Pancreas (tissue), 10 donors: Measurements from ENCODE around the gene RAB1A. TPM values are rescaled to one million over a fixed set of nuclear protein-coding genes. Genes with fewer than 3 reads are reported as not detected.

Source experiments
- ATAC-seq, 4 donors: fragments of 200-7000 bp; cut with Tn5 transposase; one replicate each; pipeline versions ENCODE4 v1.8.0 to v1.9.1; 2020; ENCODE audit warnings: mild to moderate bottlenecking in 4 of 4, moderate library complexity in 4 of 4
- DNase-seq, 6 donors: peaks; one replicate each; pipeline ENCODE4 v3.0.0-alpha.2; 2020
- FAIRE-seq: peaks from 2 replicates; lab custom pipeline; 2012; peaks lifted over from hg19 to GRCh38; lab: Jason Lieb, UNC
- H3K27ac ChIP-seq, 4 donors: fragments of 200-600 bp; sonication (generic); 1 replicate in 3 of 4; 2 replicates in 1 of 4; pipeline versions ENCODE4 v1.5.0 to v1.8.0; 2020
- H3K27me3 ChIP-seq, 4 donors: fragments of 200-600 bp; one replicate each; pipeline ENCODE4 v1.8.0; 2021
- H3K36me3 ChIP-seq, 3 donors: fragments of 200-600 bp; sonication (generic) in 1 of 3; one replicate each; pipeline versions ENCODE4 v1.5.0 to v1.8.0; 2020 to 2021
- H3K4me1 ChIP-seq, 3 donors: fragments of 200-600 bp; one replicate each; pipeline ENCODE4 v1.8.0; 2021
- H3K4me3 ChIP-seq, 4 donors: fragments of 200-600 bp; sonication (generic) in 2 of 4; one replicate each; pipeline versions ENCODE4 v1.5.0 to v1.8.0; 2020 to 2021
- H3K9me3 ChIP-seq, 4 donors: fragments of 200-600 bp; one replicate each; pipeline ENCODE4 v1.8.0; 2021
- WGBS, 2 donors: extraction: QIAGEN DNeasy Blood & Tissue Kit; methylation state at CpG; one replicate each; pipeline ENCODE4 v1.1.7; 2013; 5-methylcytosine and 5-hydroxymethylcytosine counted together
- intact Hi-C, 3 donors: fragments of 100-400 bp; cut with DNase I; formaldehyde crosslinking; loops; one replicate each; pipeline versions ENCODE4 v1.11.1 to v1.14.2; 2022
- polyA plus RNA-seq, 2 donors: library from polyadenylated mRNA; stranded (reverse); fragments of 200-250 nt; gene quantifications; one replicate each; pipeline ENCODE4 v1.2.3, GENCODE V29; 2013
- total RNA-seq, 6 donors: library from RNA; stranded (reverse); fragmentation: NEBNext Ultra II Directional in 4 of 6; extraction: Animal tissue kit (Norgen Biotek cat#: 25700) in 4 of 6; gene quantifications; one replicate each; pipeline versions ENCODE4 v1.2.1 to v1.2.4, GENCODE V29; 2021 to 2023
- TF ChIP-seq, protein P1 (sequence below), 4 donors: fragments of 200-600 bp; sonication (generic) in 3 of 4; IDR thresholded peaks; one replicate each; pipeline versions ENCODE4 v1.5.0 to v1.8.0; 2021; ENCODE audit warnings: antibody characterized with exemption in 4 of 4
- donor health status: healthy with polysubstance abuse.
- donor health status: DM: no; HTN: no; CAD: no; lungs with moderate emphysema.
- donor health status: DM: no; HTN: no; CAD: no.
- donor health status: control.
- donor health status: control.
- donor health status: Bipolar disorder and iron deficiency.
- donor health status: DM: yes; HTN: yes; CAD: no.
- donor health status: DM: no; HTN: no; CAD: no.
- donor health status: DM: no; HTN: no; CAD: no.
- donor health status: DM: yes; HTN: yes; CAD: no.

RAB1A gene
- total and polyA plus RNA-seq, 8 donors = 43.1 to 84.0 (median 67.5) TPM

DNA sequence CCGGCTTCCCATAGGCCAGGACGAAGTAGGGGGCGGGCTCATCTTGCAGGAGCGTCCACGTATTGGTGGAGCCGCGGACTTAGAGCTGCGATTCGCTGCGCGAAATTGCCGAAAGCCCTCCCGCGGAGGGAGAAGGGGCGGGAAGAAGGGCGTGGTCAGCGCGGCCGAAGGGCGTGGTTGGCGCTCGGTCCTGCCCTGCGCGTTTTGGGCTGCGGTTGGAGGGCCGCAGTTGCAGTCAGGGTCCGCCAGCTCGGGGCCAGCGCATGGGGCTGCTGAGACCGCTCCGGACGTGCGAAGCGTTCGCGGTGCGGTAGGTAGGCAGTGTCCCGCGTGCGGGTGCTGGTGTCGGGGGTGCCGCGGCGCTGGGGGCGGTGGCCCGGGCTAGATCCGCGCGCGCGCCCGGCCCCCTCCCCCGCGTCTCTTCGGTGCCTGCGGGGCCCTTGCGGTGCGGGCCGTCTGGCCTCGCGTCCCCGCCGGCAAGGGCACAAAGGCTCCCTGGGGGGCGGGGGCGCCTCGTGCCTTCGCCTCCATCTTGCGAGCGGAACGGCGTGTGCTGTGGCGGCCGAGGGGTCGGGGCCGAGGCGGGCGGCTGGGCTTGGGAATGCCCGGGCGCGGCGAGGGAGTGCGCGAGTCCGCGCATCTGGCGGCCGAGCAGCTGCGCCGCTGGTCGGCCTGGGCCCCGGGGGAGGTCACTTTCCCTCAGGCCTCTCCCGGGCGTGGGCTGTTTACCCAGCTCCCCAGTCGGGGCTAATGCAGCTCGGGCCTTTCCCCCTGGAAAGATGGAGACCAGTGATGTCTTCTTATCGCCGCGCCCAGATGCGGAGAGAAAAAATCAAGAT is 73.5 kb downstream of the RAB1A start, which contains the start of gene CEP68:
CEP68 (plus strand) TSS at position 202 of the 839 bp plus-strand sequence. CDS start 13,029 bp downstream, outside the sequence.
- TF ChIP-seq, protein P1, sequence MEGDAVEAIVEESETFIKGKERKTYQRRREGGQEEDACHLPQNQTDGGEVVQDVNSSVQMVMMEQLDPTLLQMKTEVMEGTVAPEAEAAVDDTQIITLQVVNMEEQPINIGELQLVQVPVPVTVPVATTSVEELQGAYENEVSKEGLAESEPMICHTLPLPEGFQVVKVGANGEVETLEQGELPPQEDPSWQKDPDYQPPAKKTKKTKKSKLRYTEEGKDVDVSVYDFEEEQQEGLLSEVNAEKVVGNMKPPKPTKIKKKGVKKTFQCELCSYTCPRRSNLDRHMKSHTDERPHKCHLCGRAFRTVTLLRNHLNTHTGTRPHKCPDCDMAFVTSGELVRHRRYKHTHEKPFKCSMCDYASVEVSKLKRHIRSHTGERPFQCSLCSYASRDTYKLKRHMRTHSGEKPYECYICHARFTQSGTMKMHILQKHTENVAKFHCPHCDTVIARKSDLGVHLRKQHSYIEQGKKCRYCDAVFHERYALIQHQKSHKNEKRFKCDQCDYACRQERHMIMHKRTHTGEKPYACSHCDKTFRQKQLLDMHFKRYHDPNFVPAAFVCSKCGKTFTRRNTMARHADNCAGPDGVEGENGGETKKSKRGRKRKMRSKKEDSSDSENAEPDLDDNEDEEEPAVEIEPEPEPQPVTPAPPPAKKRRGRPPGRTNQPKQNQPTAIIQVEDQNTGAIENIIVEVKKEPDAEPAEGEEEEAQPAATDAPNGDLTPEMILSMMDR (IDR thresholded peaks at IDR 0.05) = no peak
- peaks cover 33 to 42% (median 34%) of the 10 kb centered on the region in 3 donors for H3K4me1 ChIP-seq
- peak within 1 kb of the TSS; percentile 60 to 93 (median 80) for H3K27ac ChIP-seq
- DNase-seq (peak; percentile 97 to 98 (median 97)), ATAC-seq (peak; percentile 89 to 96 (median 94)), FAIRE-seq (peak; percentile 89)
- H3K9me3 ChIP-seq = no peaks in the 10 kb centered on the region
- 0 to 1% methylated on average over 64 to 99 of the region's 99 CpGs for WGBS, 2 donors
- H3K36me3 ChIP-seq = no peaks in the 10 kb centered on the region
- H3K27me3 ChIP-seq = no peaks in the 10 kb centered on the region
- peak within 1 kb of the TSS; percentile 62 to 95 (median 92) for H3K4me3 ChIP-seq
- intact Hi-C loops = no loop called here

DNA sequence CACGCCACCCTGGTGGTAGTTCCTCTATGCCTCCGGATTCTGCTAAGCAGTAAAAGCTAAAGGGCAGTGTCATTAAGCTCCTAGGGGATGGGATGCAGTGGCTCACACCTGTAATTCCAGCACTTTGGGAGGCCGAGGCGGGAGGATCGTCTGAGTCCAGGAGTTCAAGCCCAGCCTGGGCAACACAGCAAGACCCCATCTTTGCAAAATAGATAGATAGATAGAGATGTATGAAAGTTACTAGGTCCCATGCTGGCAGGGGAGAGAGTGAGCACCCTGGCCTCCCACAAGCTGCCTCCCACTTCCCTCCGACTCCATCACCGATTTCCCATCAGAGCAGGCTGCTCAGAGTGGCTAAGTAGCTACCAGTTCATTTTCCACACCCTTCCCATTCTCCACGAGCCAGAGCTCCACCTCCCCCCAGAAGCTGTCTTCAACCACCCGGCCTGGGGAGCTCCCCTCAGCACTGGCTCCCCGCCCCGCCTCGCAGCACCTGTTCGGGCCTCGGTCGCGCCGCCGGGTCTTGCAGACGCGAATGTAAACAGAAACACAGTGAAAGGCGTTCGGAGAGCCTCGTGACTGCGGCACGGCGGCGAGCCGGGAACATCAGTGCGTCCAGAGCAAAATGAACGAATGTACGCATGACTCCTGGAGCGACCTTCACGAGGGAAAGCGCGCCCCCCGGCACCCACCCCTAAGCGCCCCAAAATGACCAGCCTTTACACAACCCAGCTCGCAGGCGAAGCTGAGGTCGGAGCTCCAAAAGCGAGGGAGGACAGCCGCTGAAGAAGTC is 74.3 kb downstream of the RAB1A start:
- intact Hi-C loops = no loop called here
- peak; percentile 37 to 56 (median 54) for ATAC-seq
- Histone ChIP-seq H3K4me1 (peaks cover 25 to 34% (median 27%) of the 10 kb centered on the region in 3 donors), H3K4me3 (peak overlapping the region; percentile 62 to 95 (median 92)), H3K27ac (peak overlapping the region; percentile 60 to 93 (median 80)), H3K9me3 (no peaks in the 10 kb centered on the region), H3K36me3 (no peaks in the 10 kb centered on the region), H3K27me3 (no peaks in the 10 kb centered on the region)
- FAIRE-seq = no peak
- TF ChIP-seq, protein P1 (IDR thresholded peaks at IDR 0.05) = no peak
- WGBS, 2 donors = 9% methylated on average over 42 of the region's 42 CpGs
- peak in 4 of 6 donors; percentile 71 to 87 (median 77) for DNase-seq

DNA sequence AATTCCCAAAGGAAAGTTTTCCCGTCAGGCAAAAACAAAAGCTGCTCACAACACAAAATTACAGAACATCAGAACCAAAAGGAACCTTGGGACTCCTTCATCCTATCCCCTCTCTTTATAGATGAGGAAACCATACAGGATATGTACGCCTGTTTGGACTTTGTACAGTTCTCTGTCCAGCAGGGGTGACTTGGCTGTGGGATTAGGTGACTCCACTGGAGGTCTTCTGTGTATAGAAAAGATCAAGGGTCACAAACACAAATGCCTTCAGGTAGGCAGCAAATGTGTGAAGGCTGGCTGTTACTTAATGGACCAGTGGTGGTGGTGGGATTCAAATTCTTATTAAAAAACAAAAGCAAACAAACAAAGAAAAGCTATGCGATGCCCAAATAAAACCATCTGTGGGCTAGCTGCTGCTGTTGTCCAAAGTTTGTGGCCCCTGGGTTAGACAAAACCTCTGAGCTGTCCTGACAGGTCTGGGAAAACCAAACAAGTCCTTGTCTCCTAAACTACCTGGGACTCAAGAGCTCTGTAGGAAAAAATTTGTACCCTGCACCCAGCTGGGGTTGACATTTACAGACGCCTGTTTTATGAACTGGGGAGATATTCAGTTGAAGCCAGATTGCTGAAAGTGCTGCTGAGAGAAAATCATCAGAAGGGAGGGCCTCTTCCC is 75.0 kb downstream of the RAB1A start:
- WGBS, 2 donors = 68 to 73% methylated on average over 4 of the region's 4 CpGs
- H3K9me3 ChIP-seq = no peaks in the 10 kb centered on the region
- intact Hi-C loops = no loop called here
- H3K4me1 ChIP-seq = peaks cover 18 to 28% (median 22%) of the 10 kb centered on the region in 3 donors
- no peak for FAIRE-seq
- H3K36me3 ChIP-seq = no peaks in the 10 kb centered on the region
- no peak for ATAC-seq
- TF ChIP-seq, protein P1 (IDR thresholded peaks at IDR 0.05) = no peak
- no peak for DNase-seq
- peak overlapping the region in 1 of 4 donors; percentile 90 for H3K4me3 ChIP-seq
- H3K27ac ChIP-seq = no peak overlapping the region
- H3K27me3 ChIP-seq = no peaks in the 10 kb centered on the region

DNA sequence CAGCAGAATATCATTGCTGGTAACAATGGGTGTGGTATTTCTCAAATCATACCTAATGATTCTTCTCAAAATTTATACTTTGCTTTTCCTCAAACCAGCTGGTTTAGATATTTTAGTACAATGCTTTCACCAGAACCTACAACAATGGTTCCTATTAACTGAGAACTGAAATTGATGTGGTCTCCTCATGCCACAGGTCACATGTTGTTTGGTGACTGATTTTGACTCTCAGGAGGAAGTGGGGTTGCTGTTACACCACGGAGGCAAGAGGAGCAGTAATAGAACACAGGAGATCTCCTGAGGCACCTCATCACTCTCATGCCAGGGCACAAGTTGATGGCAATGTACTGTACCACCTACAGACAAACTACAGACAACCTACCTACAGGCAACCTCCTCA is 76.7 kb downstream of the RAB1A start:
- no peak for ATAC-seq
- intact Hi-C loops = no loop called here

More for the DNA sequence above, 76.7 kb downstream of the RAB1A start:
- no peaks in the 10 kb centered on the region for H3K27me3 ChIP-seq
- FAIRE-seq = no peak
- DNase-seq = no peak
- no peaks in the 10 kb centered on the region for H3K36me3 ChIP-seq
- peaks cover 7 to 11% (median 11%) of the 10 kb centered on the region in 3 donors for H3K4me1 ChIP-seq
- H3K9me3 ChIP-seq = no peaks in the 10 kb centered on the region
- WGBS, 2 donors = 16 to 26% methylated on average over 1 of the region's 1 CpG
- no peak overlapping the region for H3K4me3 ChIP-seq
- no peak overlapping the region for H3K27ac ChIP-seq
- TF ChIP-seq, protein P1 (IDR thresholded peaks at IDR 0.05) = no peak
